CD4-positive, alpha-beta T cell treated with Interleukin-17A for 4 hours (primary cell): ENCODE measurements around the gene PAXX.

Experiments
- DNase-seq: peaks from one replicate; pipeline ENCODE4 v3.0.0-alpha.2; 2020; ENCODE audit warnings: mixed read lengths

PAXX gene

DNA sequence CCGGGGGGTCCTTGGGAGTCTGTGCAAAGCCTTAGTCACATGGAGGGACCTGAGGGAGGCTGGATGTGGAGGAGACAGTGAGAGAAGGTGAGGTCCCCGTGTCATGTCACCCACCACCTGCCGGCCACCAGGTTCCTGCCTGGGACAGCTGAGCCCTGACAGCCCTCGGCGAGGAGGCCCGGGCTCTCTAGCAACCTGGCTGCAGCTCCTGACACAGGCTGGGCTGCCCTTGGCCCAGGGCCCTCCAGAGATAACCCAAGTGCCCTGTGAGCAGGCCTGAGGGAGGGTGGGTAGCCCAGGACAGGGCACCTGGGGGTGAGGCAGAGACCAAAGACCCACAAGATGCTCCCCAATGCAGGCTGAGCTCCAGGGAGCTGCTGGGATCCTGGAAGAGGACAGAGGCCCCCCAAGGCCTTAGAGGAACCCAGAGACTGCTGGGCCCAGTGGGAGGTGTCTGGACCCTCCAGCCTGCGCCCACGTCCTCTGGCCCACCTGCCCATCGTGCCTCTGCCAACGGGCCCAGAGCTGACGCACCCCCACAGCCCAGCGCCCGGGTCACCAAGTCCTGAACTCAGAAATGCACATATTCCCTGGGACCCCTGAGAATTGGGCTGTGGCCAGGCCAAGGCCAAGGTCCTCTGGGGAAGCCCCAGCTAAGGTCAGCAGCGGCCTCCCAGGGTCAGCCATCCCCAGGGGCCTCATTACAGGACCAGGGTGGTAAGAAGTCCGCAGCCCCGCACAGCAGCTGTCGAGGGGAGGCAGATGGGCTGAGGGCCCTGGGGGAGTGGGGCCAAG, 23.7 kb upstream of the PAXX start:
- no peak for DNase-seq

- DNase-seq: no peak
Measured at GRCh38 chr9:136969150-136969549, 23.1 kb upstream of the PAXX start.

- no peak for DNase-seq
Measured at GRCh38 chr9:136969774-136970173, 22.4 kb upstream of the PAXX start.

- no peak for DNase-seq
Measured at GRCh38 chr9:136970361-136970760, 21.9 kb upstream of the PAXX start.

GRCh38 chr9:136971746-136972145, 20.5 kb upstream of the PAXX start:
- no peak for DNase-seq

DNA sequence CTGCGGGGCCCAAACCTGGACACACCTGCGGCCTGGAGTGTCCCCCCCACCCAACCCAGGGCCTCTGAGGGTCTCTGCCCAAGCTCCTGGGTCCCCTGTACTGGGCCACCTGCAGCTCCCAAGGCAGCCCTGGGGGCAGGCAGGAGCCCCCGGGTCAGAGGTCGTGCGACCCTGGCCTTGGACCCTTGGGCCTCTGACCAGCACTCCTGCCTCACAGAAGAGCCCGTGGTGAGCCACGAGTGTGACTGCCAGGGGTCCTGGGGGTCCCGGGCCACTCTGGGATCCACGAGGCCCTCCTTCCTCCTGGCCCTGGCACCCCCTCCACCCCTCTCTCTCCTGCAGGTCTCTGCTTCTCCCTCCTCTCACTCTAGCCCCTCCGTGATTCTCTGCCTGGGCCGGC, 19.9 kb upstream of the PAXX start:
- no peak for DNase-seq

DNA sequence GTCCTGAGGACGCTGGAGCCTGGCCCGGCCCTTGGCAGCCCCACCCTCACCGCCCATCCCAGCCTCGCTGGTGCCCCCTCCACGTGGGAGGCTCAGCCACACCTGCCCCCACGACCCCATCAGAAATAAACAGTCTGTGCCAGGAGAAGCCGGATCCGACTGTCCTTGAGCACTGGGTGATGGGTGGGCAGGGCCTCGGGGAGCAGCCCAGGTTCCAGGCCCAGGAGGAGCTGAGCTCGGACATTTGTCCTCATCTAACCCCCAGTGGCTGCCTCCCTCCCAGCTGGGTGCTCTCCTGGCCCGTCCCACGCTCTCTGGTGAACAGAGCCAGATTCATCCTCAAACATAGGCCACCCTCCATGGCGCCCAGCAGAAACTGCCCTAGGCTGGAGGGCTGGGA, 19.5 kb upstream of the PAXX start:
- DNase-seq: no peak

- DNase-seq: no peak
Measured at GRCh38 chr9:136973618-136974617, 18.3 kb upstream of the PAXX start.

- DNase-seq: peak; percentile 48
Measured at GRCh38 chr9:136974817-136975535, 17.2 kb upstream of the PAXX start.

DNA sequence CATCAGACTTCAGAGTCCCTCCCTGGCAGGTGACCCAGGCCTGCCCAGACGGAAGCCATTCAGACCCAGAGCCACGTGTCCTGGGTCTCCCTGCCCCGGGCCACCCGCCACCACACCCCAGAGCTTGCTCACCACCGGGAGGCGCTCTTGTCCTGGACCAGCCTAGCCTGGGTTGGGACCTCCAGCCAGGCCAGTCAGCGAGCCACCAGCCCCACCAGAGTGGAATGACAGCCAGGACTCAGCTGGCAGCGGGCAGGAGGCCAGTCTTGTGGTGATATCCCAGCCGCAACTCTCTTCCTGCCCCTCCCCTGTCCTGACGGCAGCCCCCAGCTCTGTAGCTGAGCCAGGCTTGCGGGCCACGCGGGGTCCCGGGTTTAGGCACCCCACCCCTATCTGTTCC, 16.6 kb upstream of the PAXX start:
- DNase-seq: peak; percentile 45

DNA sequence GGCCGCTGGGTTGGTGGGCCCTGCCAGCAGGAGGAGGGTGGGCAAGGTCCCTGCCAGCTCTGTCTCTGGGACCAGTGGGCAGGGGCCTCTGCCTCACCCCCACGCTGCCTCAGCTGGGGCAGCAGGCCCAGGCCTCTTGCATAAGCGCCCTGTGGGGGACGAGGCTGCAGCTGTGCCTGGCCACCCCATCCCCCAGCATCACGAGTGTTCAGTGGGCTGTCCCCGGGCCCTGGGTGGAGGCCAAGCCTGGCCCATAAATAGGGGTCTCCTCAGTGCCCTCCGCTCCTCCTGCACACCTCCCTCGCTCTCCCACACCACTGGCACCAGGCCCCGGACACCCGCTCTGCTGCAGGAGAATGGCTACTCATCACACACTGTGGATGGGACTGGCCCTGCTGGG, 15.0 kb upstream of the PAXX start, which contains the start of gene PTGDS:
Gene PTGDS (plus strand): TSS at position 282 of the 400 bp plus-strand sequence. CDS start 75 bp downstream, at position 357.
- no peak for DNase-seq

GRCh38 chr9:136977649-136978072, 14.6 kb upstream of the PAXX start:
- DNase-seq: no peak

GRCh38 chr9:136978073-136978864, 14.0 kb upstream of the PAXX start:
- DNase-seq: peak; percentile 63

DNA sequence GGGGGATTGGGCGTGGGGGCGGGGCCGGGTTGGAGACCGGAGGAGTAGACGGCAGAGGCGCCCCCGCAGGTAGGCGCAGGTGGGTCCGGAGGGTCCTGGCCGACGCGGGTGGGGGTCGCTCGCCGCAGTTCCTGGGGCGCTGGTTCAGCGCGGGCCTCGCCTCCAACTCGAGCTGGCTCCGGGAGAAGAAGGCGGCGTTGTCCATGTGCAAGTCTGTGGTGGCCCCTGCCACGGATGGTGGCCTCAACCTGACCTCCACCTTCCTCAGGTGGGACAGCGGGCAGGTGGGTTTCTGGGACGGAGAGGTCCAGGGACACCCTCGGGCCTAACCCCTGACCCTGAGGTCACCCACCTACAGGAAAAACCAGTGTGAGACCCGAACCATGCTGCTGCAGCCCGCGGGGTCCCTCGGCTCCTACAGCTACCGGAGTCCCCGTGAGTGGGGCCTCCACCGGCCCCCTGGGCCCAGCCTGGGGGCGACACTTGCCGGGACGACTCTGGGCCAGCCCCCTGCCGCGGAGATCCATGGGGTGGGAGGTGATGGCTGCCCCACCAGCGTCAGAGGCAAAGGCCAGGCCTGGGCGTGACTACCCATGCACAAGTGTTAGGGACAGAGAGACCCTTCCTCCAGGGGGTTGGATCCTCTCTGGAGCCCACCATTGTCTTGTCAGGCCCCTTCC, 13.2 kb upstream of the PAXX start:
- DNase-seq: no peak

GRCh38 chr9:136979769-136980587, 12.2 kb upstream of the PAXX start:
- DNase-seq: no peak

- no peak for DNase-seq
Measured at GRCh38 chr9:136980669-136981478, 11.3 kb upstream of the PAXX start.

GRCh38 chr9:136981588-136982231, 10.5 kb upstream of the PAXX start:
- no peak for DNase-seq

- DNase-seq: no peak
Measured at GRCh38 chr9:136982232-136983051, 9.8 kb upstream of the PAXX start, which contains the start of gene LCNL1. Gene LCNL1, plus strand, starts transcription at chr9:136982993. Its CDS starts 594 bp downstream, at chr9:136983587.
